Measurements from ENCODE around the gene RHBDD3. TPM values are rescaled to one million over a fixed set of nuclear protein-coding genes. Genes with fewer than 3 reads are reported as not detected.

RHBDD3 gene
- total RNA-seq, 4 donors from 2014 or later = 19.8 to 38.0 (median 28.6) TPM

DNA sequence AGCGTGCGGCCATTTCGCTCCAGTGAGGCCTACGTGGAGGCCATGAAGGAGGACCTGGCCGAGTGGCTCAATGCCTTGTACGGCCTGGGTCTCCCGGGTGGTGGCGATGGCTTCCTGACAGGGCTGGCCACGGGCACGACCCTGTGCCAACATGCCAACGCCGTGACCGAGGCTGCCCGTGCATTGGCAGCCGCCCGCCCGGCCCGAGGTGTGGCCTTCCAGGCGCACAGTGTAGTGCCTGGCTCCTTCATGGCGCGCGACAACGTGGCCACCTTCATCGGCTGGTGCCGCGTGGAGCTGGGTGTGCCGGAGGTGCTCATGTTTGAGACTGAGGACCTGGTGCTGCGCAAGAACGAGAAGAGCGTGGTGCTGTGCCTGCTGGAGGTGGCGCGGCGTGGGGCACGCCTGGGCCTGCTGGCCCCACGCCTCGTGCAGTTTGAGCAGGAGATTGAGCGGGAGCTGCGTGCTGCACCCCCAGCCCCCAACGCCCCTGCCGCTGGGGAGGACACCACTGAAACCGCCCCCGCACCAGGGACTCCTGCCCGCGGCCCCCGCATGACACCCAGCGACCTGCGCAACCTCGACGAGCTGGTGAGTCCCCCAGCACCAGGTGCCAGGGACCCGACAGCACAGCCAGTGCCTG is 40.5 kb upstream of the RHBDD3 start:
- Histone ChIP-seq H3K36me3 (no peaks in the 10 kb centered on the region), H3K9me3 (no peaks in the 10 kb centered on the region), H3K4me1 (peaks cover 32 to 48% of the 10 kb centered on the region in 2 donors), H3K27ac (peak overlapping the region; percentile 80 to 89 (median 83)), H3K4me3 (peak overlapping the region; percentile 84 to 98 (median 94)), H3K27me3 (peaks cover under 1 to 6% (median 5%) of the 10 kb centered on the region in 3 donors)
- TF ChIP-seq, protein P1, sequence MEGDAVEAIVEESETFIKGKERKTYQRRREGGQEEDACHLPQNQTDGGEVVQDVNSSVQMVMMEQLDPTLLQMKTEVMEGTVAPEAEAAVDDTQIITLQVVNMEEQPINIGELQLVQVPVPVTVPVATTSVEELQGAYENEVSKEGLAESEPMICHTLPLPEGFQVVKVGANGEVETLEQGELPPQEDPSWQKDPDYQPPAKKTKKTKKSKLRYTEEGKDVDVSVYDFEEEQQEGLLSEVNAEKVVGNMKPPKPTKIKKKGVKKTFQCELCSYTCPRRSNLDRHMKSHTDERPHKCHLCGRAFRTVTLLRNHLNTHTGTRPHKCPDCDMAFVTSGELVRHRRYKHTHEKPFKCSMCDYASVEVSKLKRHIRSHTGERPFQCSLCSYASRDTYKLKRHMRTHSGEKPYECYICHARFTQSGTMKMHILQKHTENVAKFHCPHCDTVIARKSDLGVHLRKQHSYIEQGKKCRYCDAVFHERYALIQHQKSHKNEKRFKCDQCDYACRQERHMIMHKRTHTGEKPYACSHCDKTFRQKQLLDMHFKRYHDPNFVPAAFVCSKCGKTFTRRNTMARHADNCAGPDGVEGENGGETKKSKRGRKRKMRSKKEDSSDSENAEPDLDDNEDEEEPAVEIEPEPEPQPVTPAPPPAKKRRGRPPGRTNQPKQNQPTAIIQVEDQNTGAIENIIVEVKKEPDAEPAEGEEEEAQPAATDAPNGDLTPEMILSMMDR (IDR thresholded peaks at IDR 0.05 in 4 of 5, conservative IDR thresholded peaks at IDR 0.05 in 1 of 5) = no peak
- no peak for TF ChIP-seq POLR2A (IDR thresholded peaks at IDR 0.05)
- ATAC-seq = no peak
- DNase-seq = no peak
- in situ Hi-C loops (cut with MboI; ENCODE audit: low sequenced_read_pairs in 4 of 4) = loop anchor here in 1 of 4 donors (10.0 kb wide), 1 partner anchor 87 kb away; no protein-coding TSS in a partner anchor
- intact Hi-C loops (cut with DNase I; ENCODE audit: low total_unique reads) = no loop called here

DNA sequence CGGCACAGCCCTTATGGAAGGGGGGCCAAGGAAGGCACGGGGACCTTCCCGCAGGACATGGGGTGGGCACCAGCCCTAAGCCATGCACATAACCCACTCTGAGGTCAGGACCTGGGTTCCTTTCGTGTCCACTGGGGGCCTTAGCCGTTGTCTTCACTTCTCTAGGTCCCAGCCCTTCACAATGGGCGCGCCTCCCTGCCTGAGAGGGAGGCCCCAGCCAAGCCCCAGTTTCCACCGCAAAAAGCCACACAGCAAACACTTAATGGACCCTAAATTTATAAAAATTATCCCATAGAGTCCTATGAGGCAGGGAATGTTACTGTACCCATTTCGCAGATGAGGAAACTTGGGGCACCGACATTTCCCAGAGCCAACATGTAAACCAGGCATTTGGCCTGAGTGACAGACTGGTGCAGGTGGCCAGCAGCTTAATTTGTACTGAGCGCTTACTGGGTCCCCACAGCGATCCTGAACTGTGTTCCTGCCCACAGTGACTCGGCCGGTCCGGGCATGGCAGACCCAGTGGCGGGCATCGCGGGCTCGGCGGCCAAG is 39.9 kb upstream of the RHBDD3 start:
- Histone ChIP-seq H3K27me3 (peaks cover 0 to 3% (median 0%) of the 10 kb centered on the region in 3 donors), H3K9me3 (no peaks in the 10 kb centered on the region), H3K4me3 (peak overlapping the region; percentile 84 to 98 (median 94)), H3K27ac (peak overlapping the region; percentile 80 to 89 (median 83)), H3K4me1 (peaks cover 32 to 48% of the 10 kb centered on the region in 2 donors), H3K36me3 (no peaks in the 10 kb centered on the region)
- intact Hi-C loops (cut with DNase I; ENCODE audit: low total_unique reads) (loop anchor here (2.0 kb wide), 1 partner anchor 29 kb away; no protein-coding TSS in a partner anchor), in situ Hi-C loops (cut with MboI; ENCODE audit: low sequenced_read_pairs in 4 of 4) (loop anchor here in 1 of 4 donors (10.0 kb wide), 1 partner anchor 87 kb away; no protein-coding TSS in a partner anchor)
- DNase-seq (no peak), ATAC-seq (no peak)
- TF ChIP-seq, protein P1 (IDR thresholded peaks at IDR 0.05 in 4 of 5, conservative IDR thresholded peaks at IDR 0.05 in 1 of 5) = no peak
- TF ChIP-seq POLR2A (IDR thresholded peaks at IDR 0.05) = no peak

DNA sequence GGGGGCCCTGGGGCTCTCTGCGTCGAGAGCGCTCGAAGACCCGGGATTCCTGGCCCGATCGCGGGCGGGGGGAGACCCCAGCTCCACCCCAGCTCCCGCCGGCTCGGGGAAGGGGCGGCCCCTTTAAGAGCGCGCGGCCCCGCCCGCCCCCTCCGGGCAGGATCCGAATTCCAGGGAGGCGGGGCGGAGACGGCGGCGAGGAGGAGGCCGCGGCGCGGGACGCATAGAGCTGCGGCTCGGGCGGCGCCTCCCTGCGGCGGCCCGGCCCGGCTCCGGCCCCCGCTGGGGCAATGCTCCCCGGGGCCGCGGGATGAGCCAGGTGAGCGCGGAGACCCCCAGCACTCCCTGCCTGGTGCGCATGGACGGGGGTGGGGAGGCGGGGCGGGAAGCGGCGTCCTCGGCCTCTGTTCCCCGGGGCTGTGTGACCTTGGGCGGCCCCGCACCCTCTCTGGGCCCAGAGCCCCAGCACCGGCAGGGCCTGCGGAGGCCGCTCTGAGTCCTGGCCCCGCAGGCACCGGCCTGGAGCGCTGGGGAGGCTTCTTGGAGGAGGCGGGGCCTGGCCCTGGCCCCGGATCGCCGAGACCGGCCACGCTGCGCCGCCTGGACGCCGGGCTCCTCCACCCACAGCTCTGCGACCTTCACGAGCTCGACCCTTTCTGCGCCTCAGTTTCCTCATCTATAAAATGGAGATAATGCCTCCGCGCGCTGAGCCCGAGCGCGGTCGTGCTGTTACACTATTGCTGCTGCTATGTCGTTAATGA is 39.2 kb upstream of the RHBDD3 start:
- H3K9me3 ChIP-seq = no peaks in the 10 kb centered on the region
- DNase-seq (peak; percentile 66 to 70), ATAC-seq (peak; percentile 76 to 78)
- H3K27me3 ChIP-seq = peaks cover 0 to 3% (median 0%) of the 10 kb centered on the region in 3 donors
- peaks cover 32 to 52% of the 10 kb centered on the region in 2 donors for H3K4me1 ChIP-seq
- H3K27ac ChIP-seq = peak overlapping the region; percentile 80 to 89 (median 83)
- intact Hi-C loops (cut with DNase I; ENCODE audit: low total_unique reads) (loop anchor here (1.0 to 2.0 kb wide), 5 partner anchors 22 to 81 kb away; partner anchors contain the start of genes AP1B1 and EWSR1), in situ Hi-C loops (cut with MboI; ENCODE audit: low sequenced_read_pairs in 4 of 4) (loop anchor here in 1 of 4 donors (10.0 kb wide), 1 partner anchor 88 kb away; no protein-coding TSS in a partner anchor)
- TF ChIP-seq, protein P1 (IDR thresholded peaks at IDR 0.05 in 4 of 5, conservative IDR thresholded peaks at IDR 0.05 in 1 of 5) = peak in 1 of 5 experiments; percentile 41
- TF ChIP-seq POLR2A (IDR thresholded peaks at IDR 0.05) = peak; percentile 59 to 60
- H3K36me3 ChIP-seq = no peaks in the 10 kb centered on the region
- H3K4me3 ChIP-seq = peak overlapping the region; percentile 84 to 98 (median 94)

DNA sequence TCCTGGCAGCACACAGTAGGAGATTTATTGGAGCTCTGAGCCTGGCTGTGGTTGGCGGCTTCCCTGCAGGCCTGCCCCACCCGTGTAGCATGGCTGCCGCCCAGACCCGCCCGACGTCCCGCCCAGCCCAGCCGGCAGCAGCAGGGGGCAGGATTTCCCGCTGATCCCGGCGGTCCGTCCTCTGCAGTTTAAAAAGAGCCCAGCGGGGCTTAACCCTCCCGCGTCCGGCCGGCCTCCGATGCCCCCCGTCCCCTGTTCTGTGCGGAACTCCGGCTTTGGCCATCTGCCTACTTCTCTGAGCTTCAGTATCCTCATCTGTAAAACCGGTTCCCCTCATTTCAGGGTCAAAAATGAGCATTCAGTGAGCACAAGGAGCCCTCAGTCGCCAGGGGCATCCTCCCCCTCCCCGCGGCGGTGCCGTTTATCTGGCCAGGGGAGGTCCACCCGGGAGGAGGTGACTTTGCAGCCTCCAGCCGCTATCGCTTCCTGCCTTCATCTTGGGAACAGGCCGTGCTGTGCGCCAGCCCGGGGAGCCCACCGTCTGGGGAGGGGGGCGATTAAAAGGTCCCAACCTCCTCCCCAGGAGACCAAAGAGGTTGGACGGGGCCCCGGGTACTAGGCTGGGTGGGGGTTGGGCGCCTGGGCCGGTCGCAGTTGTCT is 38.5 kb upstream of the RHBDD3 start, which contains the start of gene GAS2L1:
TSS of gene GAS2L1 (plus strand) at position 476 of the 660 bp plus-strand sequence. CDS start 1,456 bp downstream, outside the sequence.
- Histone ChIP-seq H3K27ac (peak within 1 kb of the TSS; percentile 80 to 89 (median 83)), H3K4me1 (peaks cover 32 to 47% of the 10 kb centered on the region in 2 donors), H3K27me3 (peaks cover 0 to under 1% (median 0%) of the 10 kb centered on the region in 3 donors), H3K4me3 (peak within 1 kb of the TSS; percentile 84 to 98 (median 94)), H3K36me3 (no peaks in the 10 kb centered on the region), H3K9me3 (no peaks in the 10 kb centered on the region)
- ATAC-seq (peak; percentile 63 to 72), DNase-seq (peak; percentile 76 to 82)
- TF ChIP-seq, protein P1 (IDR thresholded peaks at IDR 0.05 in 4 of 5, conservative IDR thresholded peaks at IDR 0.05 in 1 of 5) = peak; percentile 74 to 90 (median 85)
- no peak for TF ChIP-seq POLR2A (IDR thresholded peaks at IDR 0.05)
- in situ Hi-C loops (cut with MboI; ENCODE audit: low sequenced_read_pairs in 4 of 4) (loop anchor here in 1 of 4 donors (10.0 kb wide), 1 partner anchor 88 kb away; no protein-coding TSS in a partner anchor), intact Hi-C loops (cut with DNase I; ENCODE audit: low total_unique reads) (loop anchor here (1.0 to 2.0 kb wide), 5 partner anchors 23 to 82 kb away; partner anchors contain the start of genes AP1B1 and EWSR1)
